Neural crest cell (in vitro differentiated cells): Measurements from ENCODE around the gene CHCHD6. TPM values are rescaled to one million over a fixed set of nuclear protein-coding genes. Genes with fewer than 3 reads are reported as not detected.

ENCODE experiments used
- DNase-seq: peaks from one replicate; pipeline ENCODE4 v3.0.0; 2021; ENCODE audit warnings: low read depth, mixed read lengths, low spot score
- H3K27ac Mint-ChIP-seq: one replicate; pipeline ENCODE4 v1.8.0; 2021; ENCODE audit warnings: mild to moderate bottlenecking, mixed read lengths; ENCODE audit not compliant: unreplicated experiment
- H3K27me3 Mint-ChIP-seq: 2 replicates; pipeline ENCODE4 v1.8.0; 2021; ENCODE audit warnings: low read depth, mild to moderate bottlenecking, mixed read lengths
- H3K36me3 Mint-ChIP-seq: 2 replicates; pipeline ENCODE4 v1.8.0; 2021; ENCODE audit warnings: low read depth, mild to moderate bottlenecking, mixed read lengths
- H3K4me1 Mint-ChIP-seq: 2 replicates; pipeline ENCODE4 v1.8.0; 2021; ENCODE audit warnings: mixed read lengths
- H3K4me3 Mint-ChIP-seq: one replicate; pipeline ENCODE4 v1.8.0; 2021; ENCODE audit warnings: mild to moderate bottlenecking, mixed read lengths
- H3K9me3 Mint-ChIP-seq: 2 replicates; pipeline ENCODE4 v1.8.0; 2021; ENCODE audit warnings: mixed read lengths
- CTCF ChIP-seq: fragments of 200-600 bp; sonication (generic); conservative IDR thresholded peaks from 2 replicates; pipeline ENCODE4 v1.5.0; 2021; ENCODE audit warnings: antibody characterized with exemption, mild to moderate bottlenecking
- total RNA-seq: library from RNA; stranded (reverse); gene quantifications from 2 replicates; pipeline ENCODE4 v1.2.1, GENCODE V29; 2021

The CHCHD6 gene
- total RNA-seq, 1 donor from 2014 or later = 32.9 TPM

GRCh38 chr3:126699011-126699410 lies 5.0 kb upstream of the CHCHD6 start:
- Mint-ChIP-seq H3K27me3 (peaks cover 30% of the 10 kb centered on the region), H3K4me3 (no peak overlapping the region), H3K36me3 (no peaks in the 10 kb centered on the region), H3K9me3 (no peaks in the 10 kb centered on the region), H3K27ac (no peak overlapping the region), H3K4me1 (peaks cover 14% of the 10 kb centered on the region)
- DNase-seq = no peak
- TF ChIP-seq CTCF = no peak

GRCh38 chr3:126704494-126705214 lies 614 bp downstream of the CHCHD6 start:
- no peak overlapping the region for H3K27ac Mint-ChIP-seq
- peaks cover 5% of the 10 kb centered on the region for H3K36me3 Mint-ChIP-seq
- no peak for DNase-seq
- H3K9me3 Mint-ChIP-seq = no peaks in the 10 kb centered on the region
- peak overlapping the region; percentile 99 for H3K4me3 Mint-ChIP-seq
- peaks cover 23% of the 10 kb centered on the region for H3K27me3 Mint-ChIP-seq
- peaks cover 20% of the 10 kb centered on the region for H3K4me1 Mint-ChIP-seq
- no peak for TF ChIP-seq CTCF

- DNase-seq = no peak
- Mint-ChIP-seq H3K27ac (no peak overlapping the region), H3K36me3 (peaks cover 5% of the 10 kb centered on the region), H3K4me1 (peaks cover 20% of the 10 kb centered on the region), H3K9me3 (no peaks in the 10 kb centered on the region), H3K4me3 (no peak overlapping the region), H3K27me3 (peaks cover 12% of the 10 kb centered on the region)
- TF ChIP-seq CTCF = no peak
Observed at GRCh38 chr3:126706631-126707030, 2.6 kb downstream of the CHCHD6 start.

GRCh38 chr3:126711121-126711760 lies 7.2 kb downstream of the CHCHD6 start:
- Mint-ChIP-seq H3K4me1 (peaks cover 24% of the 10 kb centered on the region), H3K4me3 (no peak overlapping the region), H3K27me3 (no peaks in the 10 kb centered on the region), H3K36me3 (peaks cover 5% of the 10 kb centered on the region), H3K27ac (no peak overlapping the region), H3K9me3 (no peaks in the 10 kb centered on the region)
- no peak for TF ChIP-seq CTCF
- no peak for DNase-seq

- no peaks in the 10 kb centered on the region for H3K27me3 Mint-ChIP-seq
- H3K4me3 Mint-ChIP-seq = no peak overlapping the region
- no peaks in the 10 kb centered on the region for H3K9me3 Mint-ChIP-seq
- DNase-seq = no peak
- peaks cover 32% of the 10 kb centered on the region for H3K4me1 Mint-ChIP-seq
- H3K36me3 Mint-ChIP-seq = no peaks in the 10 kb centered on the region
- H3K27ac Mint-ChIP-seq = no peak overlapping the region
- TF ChIP-seq CTCF = no peak
Observed at GRCh38 chr3:126713199-126713598, 9.2 kb downstream of the CHCHD6 start.
